ENCODE results near the gene ZNHIT3. TPM values are rescaled to one million over a fixed set of nuclear protein-coding genes. Genes with fewer than 3 reads are reported as not detected.

ZNHIT3 gene
- total and polyA plus RNA-seq, 4 donors: 8.1 to 24.2 (median 19.1) TPM

GRCh38 chr17:36512641-36513040 is 26.2 kb downstream of the ZNHIT3 start:
- no peaks in the 10 kb centered on the region for H3K4me1 ChIP-seq (ENCODE audit: control insufficient read depth in 4 of 4, insufficient read depth in 4 of 4, low read length in 3 of 4)
- TF ChIP-seq YY1 (IDR thresholded peaks at IDR 0.05): no peak
- no peak for TF ChIP-seq SP1 (IDR thresholded peaks at IDR 0.05)
- no peak for TF ChIP-seq EGR1 (IDR thresholded peaks at IDR 0.05; ENCODE audit: low read depth in 2 of 2)
- TF ChIP-seq MAX (IDR thresholded peaks at IDR 0.05): no peak
- no peak for TF ChIP-seq FOXA2 (IDR thresholded peaks at IDR 0.05)
- no peak for TF ChIP-seq JUND (IDR thresholded peaks at IDR 0.05)
- TF ChIP-seq TAF1 (conservative IDR thresholded peaks at IDR 0.05): no peak
- no peak for TF ChIP-seq GABPA (IDR thresholded peaks at IDR 0.05 in 1 of 2, conservative IDR thresholded peaks at IDR 0.05 in 1 of 2)
- no peak for TF ChIP-seq ZBTB33 (IDR thresholded peaks at IDR 0.05)
- no peak for TF ChIP-seq RXRA (IDR thresholded peaks at IDR 0.05)
- TF ChIP-seq NR2F2 (IDR thresholded peaks at IDR 0.05): no peak
- TF ChIP-seq HNF4G (IDR thresholded peaks at IDR 0.05): no peak
- no peak for TF ChIP-seq REST (IDR thresholded peaks at IDR 0.05)
- TF ChIP-seq HNF4A (conservative IDR thresholded peaks at IDR 0.05): no peak
- TF ChIP-seq RAD21 (IDR thresholded peaks at IDR 0.05): no peak
- TF ChIP-seq CTCF (IDR thresholded peaks at IDR 0.05; ENCODE audit: low read depth, low read length, missing input control): no peak
- TF ChIP-seq FOXA1 (IDR thresholded peaks at IDR 0.05): no peak
- no peak for TF ChIP-seq ATF3 (IDR thresholded peaks at IDR 0.05)
- no peaks in the 10 kb centered on the region for H3K9me3 ChIP-seq (ENCODE audit: control insufficient read depth in 4 of 4, low read length in 3 of 4)
- H3K4me3 ChIP-seq (ENCODE audit: low read depth in 1 of 3, low read length in 3 of 3): no peak overlapping the region
- H3K27me3 ChIP-seq (ENCODE audit: control insufficient read depth in 4 of 4, insufficient read depth in 4 of 4, low read length in 3 of 4): no peaks in the 10 kb centered on the region
- H3K9ac ChIP-seq (ENCODE audit: low read depth in 1 of 2, low read length in 2 of 2): no peak overlapping the region
- WGBS: 96% methylated on average over 5 of the region's 5 CpGs
- H3K27ac ChIP-seq (ENCODE audit: low read depth in 1 of 2, low read length in 2 of 2): no peak overlapping the region
- no peak for DNase-seq (ENCODE audit: low spot score)
- H3K36me3 ChIP-seq (ENCODE audit: control insufficient read depth in 4 of 4, insufficient read depth in 3 of 4, low read depth in 1 of 4, low read length in 3 of 4): peaks cover 0 to 40% (median 10%) of the 10 kb centered on the region in 4 donors
